ENCODE data around the gene CRTAC1.

CRTAC1 gene

GRCh38 chr10:97830064-97830463, 200.4 kb downstream of the CRTAC1 start:
- no peak overlapping the region for H3K4me3 ChIP-seq (replicated peaks; ENCODE audit: insufficient read depth, low read length)
- no peak for DNase-seq (ENCODE audit: low read depth in 1 of 2, low spot score in 1 of 2)
- peaks cover 2% of the 10 kb centered on the region for H3K27me3 ChIP-seq (ENCODE audit: insufficient read depth, poor library complexity, severe bottlenecking)
- TF ChIP-seq SPI1 (IDR thresholded peaks at IDR 0.05; ENCODE audit: borderline replicate concordance, low read depth) (no peak), CTCF (IDR thresholded peaks at IDR 0.05; ENCODE audit: insufficient read depth, low read length) (no peak), GABPA (IDR thresholded peaks at IDR 0.05; ENCODE audit: low read depth) (no peak)
- TF ChIP-seq, protein P1, sequence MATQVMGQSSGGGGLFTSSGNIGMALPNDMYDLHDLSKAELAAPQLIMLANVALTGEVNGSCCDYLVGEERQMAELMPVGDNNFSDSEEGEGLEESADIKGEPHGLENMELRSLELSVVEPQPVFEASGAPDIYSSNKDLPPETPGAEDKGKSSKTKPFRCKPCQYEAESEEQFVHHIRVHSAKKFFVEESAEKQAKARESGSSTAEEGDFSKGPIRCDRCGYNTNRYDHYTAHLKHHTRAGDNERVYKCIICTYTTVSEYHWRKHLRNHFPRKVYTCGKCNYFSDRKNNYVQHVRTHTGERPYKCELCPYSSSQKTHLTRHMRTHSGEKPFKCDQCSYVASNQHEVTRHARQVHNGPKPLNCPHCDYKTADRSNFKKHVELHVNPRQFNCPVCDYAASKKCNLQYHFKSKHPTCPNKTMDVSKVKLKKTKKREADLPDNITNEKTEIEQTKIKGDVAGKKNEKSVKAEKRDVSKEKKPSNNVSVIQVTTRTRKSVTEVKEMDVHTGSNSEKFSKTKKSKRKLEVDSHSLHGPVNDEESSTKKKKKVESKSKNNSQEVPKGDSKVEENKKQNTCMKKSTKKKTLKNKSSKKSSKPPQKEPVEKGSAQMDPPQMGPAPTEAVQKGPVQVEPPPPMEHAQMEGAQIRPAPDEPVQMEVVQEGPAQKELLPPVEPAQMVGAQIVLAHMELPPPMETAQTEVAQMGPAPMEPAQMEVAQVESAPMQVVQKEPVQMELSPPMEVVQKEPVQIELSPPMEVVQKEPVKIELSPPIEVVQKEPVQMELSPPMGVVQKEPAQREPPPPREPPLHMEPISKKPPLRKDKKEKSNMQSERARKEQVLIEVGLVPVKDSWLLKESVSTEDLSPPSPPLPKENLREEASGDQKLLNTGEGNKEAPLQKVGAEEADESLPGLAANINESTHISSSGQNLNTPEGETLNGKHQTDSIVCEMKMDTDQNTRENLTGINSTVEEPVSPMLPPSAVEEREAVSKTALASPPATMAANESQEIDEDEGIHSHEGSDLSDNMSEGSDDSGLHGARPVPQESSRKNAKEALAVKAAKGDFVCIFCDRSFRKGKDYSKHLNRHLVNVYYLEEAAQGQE (IDR thresholded peaks at IDR 0.05; ENCODE audit: insufficient replicate concordance, low read depth) = no peak
- H3K27ac ChIP-seq (replicated peaks) = no peak overlapping the region

- DNase-seq (ENCODE audit: low read depth in 1 of 2, low spot score in 1 of 2) = no peak
- peaks cover 2% of the 10 kb centered on the region for H3K27me3 ChIP-seq (ENCODE audit: insufficient read depth, poor library complexity, severe bottlenecking)
- H3K27ac ChIP-seq (replicated peaks) = no peak overlapping the region
- no peak for TF ChIP-seq SPI1 (IDR thresholded peaks at IDR 0.05; ENCODE audit: borderline replicate concordance, low read depth)
- TF ChIP-seq GABPA (IDR thresholded peaks at IDR 0.05; ENCODE audit: low read depth) = no peak
- TF ChIP-seq, protein P1 (IDR thresholded peaks at IDR 0.05; ENCODE audit: insufficient replicate concordance, low read depth) = no peak
- TF ChIP-seq POLR2AphosphoS5 (IDR thresholded peaks at IDR 0.05; ENCODE audit: low read depth) = no peak
- no peak for TF ChIP-seq CTCF (IDR thresholded peaks at IDR 0.05; ENCODE audit: insufficient read depth, low read length)
- no peak overlapping the region for H3K4me3 ChIP-seq (replicated peaks; ENCODE audit: insufficient read depth, low read length)
Measured at GRCh38 chr10:97828721-97829120, 201.7 kb downstream of the CRTAC1 start.

- Histone ChIP-seq H3K27ac (replicated peaks) (no peak overlapping the region), H3K27me3 (ENCODE audit: insufficient read depth, poor library complexity, severe bottlenecking) (peaks cover 2% of the 10 kb centered on the region), H3K4me3 (replicated peaks; ENCODE audit: insufficient read depth, low read length) (no peak overlapping the region)
- DNase-seq (ENCODE audit: low read depth in 1 of 2, low spot score in 1 of 2) = no peak
- TF ChIP-seq CTCF (IDR thresholded peaks at IDR 0.05; ENCODE audit: insufficient read depth, low read length) (no peak), POLR2AphosphoS5 (IDR thresholded peaks at IDR 0.05; ENCODE audit: low read depth) (no peak), GABPA (IDR thresholded peaks at IDR 0.05; ENCODE audit: low read depth) (no peak), SPI1 (IDR thresholded peaks at IDR 0.05; ENCODE audit: borderline replicate concordance, low read depth) (no peak)
- TF ChIP-seq, protein P1 (IDR thresholded peaks at IDR 0.05; ENCODE audit: insufficient replicate concordance, low read depth) = no peak
Measured at GRCh38 chr10:97827702-97828291, 202.6 kb downstream of the CRTAC1 start.

All from HL-60 (cell line).